SU-DHL-6 (cell line): ENCODE data around the gene BMP2K.

Experiments
- EZH2phosphoT487 ChIP-seq: fragments of 200-600 bp; sonication (generic), shearing (Covaris generic); conservative IDR thresholded peaks from 2 replicates; pipeline ENCODE4 v1.6.1; 2018; ENCODE audit warnings: mild to moderate bottlenecking, antibody characterized with exemption, low read length, moderate library complexity, mixed read lengths
- TF ChIP-seq, protein P1 (sequence below): fragments of 200-600 bp; sonication (generic); IDR thresholded peaks from one replicate; pipeline ENCODE4 v1.5.1; 2017; ENCODE audit warnings: antibody characterized with exemption, mild to moderate bottlenecking, low read length, moderate library complexity; ENCODE audit not compliant: insufficient read depth, poor library complexity, severe bottlenecking

DNA sequence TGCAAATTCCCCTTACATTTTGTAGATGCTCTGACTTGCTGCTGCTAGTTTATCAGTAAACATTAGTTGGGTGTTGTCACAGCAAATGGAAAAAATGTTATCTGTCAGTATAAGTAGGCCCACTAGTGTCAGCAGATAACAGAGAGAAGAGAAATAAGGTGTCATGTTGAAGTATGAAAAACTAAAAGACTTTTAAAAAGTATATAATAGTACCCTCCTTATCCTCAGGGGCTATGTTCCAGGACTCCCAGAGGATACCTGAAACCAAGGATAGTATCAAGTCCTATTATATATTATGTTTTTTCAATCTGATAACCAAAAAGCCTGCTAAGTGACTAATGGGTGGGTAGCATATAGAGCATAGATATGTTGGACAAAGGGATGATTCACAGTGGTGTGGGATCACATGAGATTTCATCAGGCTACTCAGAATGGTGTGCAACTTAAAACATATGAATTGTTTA is 11.6 kb upstream of the BMP2K start:
- TF ChIP-seq, protein P1, sequence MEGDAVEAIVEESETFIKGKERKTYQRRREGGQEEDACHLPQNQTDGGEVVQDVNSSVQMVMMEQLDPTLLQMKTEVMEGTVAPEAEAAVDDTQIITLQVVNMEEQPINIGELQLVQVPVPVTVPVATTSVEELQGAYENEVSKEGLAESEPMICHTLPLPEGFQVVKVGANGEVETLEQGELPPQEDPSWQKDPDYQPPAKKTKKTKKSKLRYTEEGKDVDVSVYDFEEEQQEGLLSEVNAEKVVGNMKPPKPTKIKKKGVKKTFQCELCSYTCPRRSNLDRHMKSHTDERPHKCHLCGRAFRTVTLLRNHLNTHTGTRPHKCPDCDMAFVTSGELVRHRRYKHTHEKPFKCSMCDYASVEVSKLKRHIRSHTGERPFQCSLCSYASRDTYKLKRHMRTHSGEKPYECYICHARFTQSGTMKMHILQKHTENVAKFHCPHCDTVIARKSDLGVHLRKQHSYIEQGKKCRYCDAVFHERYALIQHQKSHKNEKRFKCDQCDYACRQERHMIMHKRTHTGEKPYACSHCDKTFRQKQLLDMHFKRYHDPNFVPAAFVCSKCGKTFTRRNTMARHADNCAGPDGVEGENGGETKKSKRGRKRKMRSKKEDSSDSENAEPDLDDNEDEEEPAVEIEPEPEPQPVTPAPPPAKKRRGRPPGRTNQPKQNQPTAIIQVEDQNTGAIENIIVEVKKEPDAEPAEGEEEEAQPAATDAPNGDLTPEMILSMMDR = no peak
- no peak for TF ChIP-seq EZH2phosphoT487
